ENCODE data around the gene EPO.
A peak's percentile ranks its signal among the peaks of the same experiment; 100 is the strongest.
"Not testable (repeated sequence)": the region's sequence is repeated elsewhere in the genome, so short reads cannot be mapped to it uniquely, and the experiment has no call there.

Gene EPO

DNA sequence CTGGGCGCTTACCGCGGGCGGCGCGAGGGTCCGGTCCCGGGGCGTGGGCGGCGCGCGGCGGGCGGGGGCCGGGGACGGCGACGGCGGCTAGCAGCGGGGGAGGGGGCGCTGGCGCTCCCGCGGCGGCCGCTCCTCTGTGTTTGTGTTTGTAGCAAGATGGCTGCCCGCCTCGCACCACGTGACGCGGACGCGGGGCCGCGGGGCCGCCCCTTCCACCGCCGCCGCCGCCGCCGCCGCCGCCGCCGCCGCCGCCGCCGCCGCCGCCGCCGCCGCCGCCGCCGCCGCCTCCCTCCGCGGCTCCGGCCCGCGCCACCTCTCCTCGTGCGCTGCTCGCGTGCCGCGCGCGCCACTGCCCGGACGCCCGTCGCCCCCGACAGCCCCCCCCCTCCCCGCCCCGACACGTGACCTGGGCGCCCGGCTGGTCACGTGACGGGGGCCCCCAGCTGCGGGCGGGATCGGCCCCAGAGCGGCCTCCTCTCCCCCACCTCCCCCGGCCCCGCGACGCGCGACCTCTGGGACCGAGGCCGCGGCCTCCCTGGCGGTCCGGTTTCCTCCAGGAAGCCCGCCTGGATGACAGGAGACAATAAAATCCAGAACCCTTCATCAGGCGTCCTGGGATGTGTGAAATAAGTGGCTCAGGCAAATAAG lies 26.0 kb upstream of the EPO start, which contains the start of gene GIGYF1:
Gene GIGYF1 (minus strand): TSS at position 153 of the 648 bp plus-strand sequence. CDS start 6,012 bp downstream, outside the sequence.
- in situ Hi-C loops (cut with HindIII; ENCODE audit: low pct_ligation_motif_present, low pct_unique_long_range_greater_than_20kb, low sequenced_read_pairs), result no loop called here
- DNase-seq, result peak; percentile 80

DNA sequence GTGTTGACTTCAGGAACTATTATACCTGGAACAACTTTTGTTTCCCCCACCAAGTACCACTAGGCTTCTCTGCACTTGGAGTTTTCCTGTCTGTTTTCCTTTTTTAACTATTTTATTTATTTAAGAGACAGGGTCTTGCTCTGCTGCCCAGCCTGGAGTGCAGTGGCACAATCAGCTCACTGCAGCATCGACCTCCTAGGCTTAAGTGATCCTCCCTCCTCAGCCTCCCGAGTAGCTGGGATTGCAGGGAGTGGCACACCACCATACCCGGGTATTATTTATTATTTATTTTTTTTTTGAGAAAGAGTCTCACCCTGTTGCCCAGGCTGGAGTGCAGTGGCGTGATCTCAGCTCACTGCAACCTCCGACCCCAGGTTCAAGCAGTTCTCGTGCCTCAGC lies 24.1 kb upstream of the EPO start:
- DNase-seq, result no peak
- in situ Hi-C loops (cut with HindIII; ENCODE audit: low pct_ligation_motif_present, low pct_unique_long_range_greater_than_20kb, low sequenced_read_pairs), result no loop called here

DNA sequence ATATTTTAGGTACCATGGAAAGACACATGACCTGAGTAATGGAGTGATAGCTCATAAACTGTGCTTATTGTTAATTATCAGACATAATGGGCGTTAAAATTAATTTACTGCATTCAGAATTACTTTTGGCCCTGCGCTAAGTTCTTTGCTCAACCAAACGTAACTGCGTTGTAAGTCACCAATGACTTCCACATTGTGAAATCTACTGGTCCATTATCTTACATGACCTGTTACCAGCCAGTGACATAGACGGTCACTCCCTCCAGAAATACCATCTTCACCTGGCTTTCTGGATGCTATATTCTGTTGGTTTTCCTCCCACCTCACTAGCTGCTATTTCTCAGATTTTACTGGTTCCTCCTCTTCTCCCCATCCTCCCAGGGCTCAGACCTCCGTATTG lies 21.2 kb upstream of the EPO start:
- in situ Hi-C loops (cut with HindIII; ENCODE audit: low pct_ligation_motif_present, low pct_unique_long_range_greater_than_20kb, low sequenced_read_pairs), result no loop called here
- no peak for DNase-seq

DNA sequence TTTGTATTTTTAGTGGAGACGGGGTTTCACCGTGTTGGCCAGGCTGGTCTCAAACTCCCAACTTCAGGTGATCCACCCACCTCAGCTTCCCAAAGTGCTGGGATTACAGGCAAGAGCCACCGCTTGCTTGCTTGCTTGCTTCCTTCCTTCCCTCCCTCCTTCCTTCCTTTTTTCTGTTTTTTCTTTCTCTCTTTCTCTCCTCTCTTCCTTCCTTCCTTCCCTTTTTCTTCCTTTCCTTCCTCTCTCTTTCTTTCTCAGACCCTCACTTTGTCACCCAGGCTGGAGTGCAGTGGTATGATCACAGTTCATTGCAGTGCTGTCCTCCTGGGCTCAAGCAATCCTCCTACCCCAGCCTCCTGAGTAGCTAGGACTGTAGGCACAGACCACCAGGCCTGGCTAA lies 19.2 kb upstream of the EPO start:
- not testable (repeated sequence) for DNase-seq
- in situ Hi-C loops (cut with HindIII; ENCODE audit: low pct_ligation_motif_present, low pct_unique_long_range_greater_than_20kb, low sequenced_read_pairs), result loop anchor here (25.0 kb wide), 1 partner anchor 136 kb away; the partner anchor contains the start of gene EPHB4

DNA sequence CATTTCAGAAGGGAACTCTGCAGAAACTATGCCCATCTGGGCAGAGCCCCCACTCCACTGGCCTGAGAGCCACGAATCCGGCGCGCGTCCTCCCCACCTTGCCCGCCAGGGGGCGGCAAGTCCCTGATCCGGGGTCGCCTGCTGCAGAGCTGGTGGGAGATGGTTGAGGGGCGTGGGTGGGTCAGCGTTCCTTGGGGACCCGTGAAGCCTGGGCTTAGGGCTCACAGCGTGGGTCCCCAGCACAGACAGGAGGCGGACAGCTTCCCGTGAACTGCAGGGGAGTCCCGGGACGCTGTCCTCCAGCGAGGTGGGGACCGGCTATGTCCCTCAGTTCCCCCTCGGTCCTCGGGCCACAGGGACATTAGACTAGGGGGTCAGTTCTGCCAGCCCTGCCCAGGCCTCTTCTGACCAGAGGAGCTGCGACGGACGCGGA lies 14.9 kb upstream of the EPO start:
- in situ Hi-C loops (cut with HindIII; ENCODE audit: low pct_ligation_motif_present, low pct_unique_long_range_greater_than_20kb, low sequenced_read_pairs), result loop anchor here (25.0 kb wide), 1 partner anchor 132 kb away; the partner anchor contains the start of gene EPHB4
- DNase-seq, result peak; percentile 72

DNA sequence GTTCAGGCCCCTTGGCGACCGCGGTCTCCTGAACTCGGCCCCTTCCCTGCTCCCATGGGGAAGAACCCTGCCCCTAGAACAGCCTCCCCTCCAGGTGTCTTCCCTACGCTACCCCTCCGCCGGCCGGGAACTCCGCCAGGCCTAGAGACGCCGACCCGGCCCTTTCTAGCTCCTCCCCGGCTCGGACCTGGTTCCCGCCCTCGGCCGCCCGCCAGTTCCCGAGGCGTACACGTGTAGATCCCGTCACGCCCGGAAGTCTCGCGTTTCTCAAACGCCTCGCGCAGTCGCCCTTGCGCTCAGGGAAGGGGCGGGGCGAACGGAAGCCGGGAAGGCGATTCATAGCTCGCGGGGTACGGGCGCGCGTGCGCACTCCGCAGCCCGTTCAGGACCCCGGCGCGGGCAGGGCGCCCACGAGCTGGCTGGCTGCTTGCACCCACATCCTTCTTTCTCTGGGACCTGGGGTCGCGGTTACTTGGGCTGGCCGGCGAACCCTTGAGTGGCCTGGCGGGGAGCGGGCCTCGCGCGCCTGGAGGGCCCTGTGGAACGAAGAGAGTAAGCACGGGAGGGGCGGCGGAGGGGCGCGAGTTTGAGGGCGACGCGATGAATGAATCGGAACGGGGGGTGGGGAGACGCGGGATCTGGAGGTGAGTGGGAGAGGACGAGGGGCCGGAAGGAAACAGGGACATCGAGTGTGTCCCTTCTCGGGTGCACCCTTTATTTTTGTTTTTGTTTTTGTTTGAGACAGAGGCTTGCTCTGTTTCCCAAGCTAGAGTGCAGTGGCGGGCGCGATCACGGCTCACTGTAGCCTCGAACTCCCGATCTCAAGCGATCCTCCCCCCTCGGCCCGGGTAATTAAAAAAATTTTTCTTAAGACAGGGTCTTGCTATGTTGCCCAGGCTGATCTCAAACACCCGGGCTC lies 14.3 kb upstream of the EPO start, which contains the start of gene POP7:
Gene POP7 (plus strand): TSS at position 369 of the 919 bp plus-strand sequence. CDS start 710 bp downstream, outside the sequence.
- in situ Hi-C loops (cut with HindIII; ENCODE audit: low pct_ligation_motif_present, low pct_unique_long_range_greater_than_20kb, low sequenced_read_pairs), result loop anchor here (25.0 kb wide), 1 partner anchor 131 kb away; the partner anchor contains the start of gene EPHB4
- peak; percentile 100 for DNase-seq

- in situ Hi-C loops (cut with HindIII; ENCODE audit: low pct_ligation_motif_present, low pct_unique_long_range_greater_than_20kb, low sequenced_read_pairs), result loop anchor here (25.0 kb wide), 1 partner anchor 131 kb away; the partner anchor contains the start of gene EPHB4
- no peak for DNase-seq
These were observed 13.5 kb upstream of the EPO start for GRCh38 chr7:100706672-100707311.

GRCh38 chr7:100708395-100708794 lies 11.9 kb upstream of the EPO start:
- no peak for DNase-seq
- in situ Hi-C loops (cut with HindIII; ENCODE audit: low pct_ligation_motif_present, low pct_unique_long_range_greater_than_20kb, low sequenced_read_pairs), result loop anchor here (25.0 kb wide), 1 partner anchor 129 kb away; the partner anchor contains the start of gene EPHB4

GRCh38 chr7:100710452-100710851 lies 9.8 kb upstream of the EPO start:
- in situ Hi-C loops (cut with HindIII; ENCODE audit: low pct_ligation_motif_present, low pct_unique_long_range_greater_than_20kb, low sequenced_read_pairs), result loop anchor here (25.0 kb wide), 1 partner anchor 127 kb away; the partner anchor contains the start of gene EPHB4

GRCh38 chr7:100711369-100711768 lies 8.9 kb upstream of the EPO start:
- no peak for DNase-seq
- in situ Hi-C loops (cut with HindIII; ENCODE audit: low pct_ligation_motif_present, low pct_unique_long_range_greater_than_20kb, low sequenced_read_pairs), result loop anchor here (25.0 kb wide), 1 partner anchor 126 kb away; the partner anchor contains the start of gene EPHB4

More at GRCh38 chr7:100710452-100710851, 9.8 kb upstream of the EPO start:
- DNase-seq, result no peak

DNA sequence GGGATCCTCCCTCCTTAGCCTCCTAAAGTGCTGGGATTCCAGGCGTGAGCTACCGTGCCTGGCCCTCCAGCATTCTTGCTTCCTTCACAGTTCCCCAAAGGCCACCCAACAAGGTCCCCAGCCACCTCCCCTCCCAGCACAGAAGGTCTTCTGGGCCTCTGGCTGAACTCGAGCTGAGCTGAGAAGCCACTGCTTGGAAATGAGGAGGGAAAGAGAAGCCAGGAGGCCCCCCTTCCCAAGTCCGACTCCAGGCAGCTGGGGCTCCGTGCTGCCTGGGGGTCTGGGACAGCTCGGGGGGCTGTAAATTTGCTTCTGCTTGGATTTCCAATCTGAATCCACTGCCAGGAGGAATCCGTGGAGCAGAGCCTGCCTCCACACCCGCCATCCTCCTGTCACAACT lies 5.5 kb upstream of the EPO start:
- DNase-seq, result no peak
- in situ Hi-C loops (cut with HindIII; ENCODE audit: low pct_ligation_motif_present, low pct_unique_long_range_greater_than_20kb, low sequenced_read_pairs), result loop anchor here (25.0 kb wide), 1 partner anchor 123 kb away; the partner anchor contains the start of gene EPHB4

GRCh38 chr7:100717073-100717472 lies 3.2 kb upstream of the EPO start:
- in situ Hi-C loops (cut with HindIII; ENCODE audit: low pct_ligation_motif_present, low pct_unique_long_range_greater_than_20kb, low sequenced_read_pairs), result loop anchor here (25.0 kb wide), 1 partner anchor 120 kb away; the partner anchor contains the start of gene EPHB4
- DNase-seq, result not testable (repeated sequence)

- DNase-seq, result peak; percentile 65
- in situ Hi-C loops (cut with HindIII; ENCODE audit: low pct_ligation_motif_present, low pct_unique_long_range_greater_than_20kb, low sequenced_read_pairs), result loop anchor here (25.0 kb wide), 1 partner anchor 118 kb away; the partner anchor contains the start of gene EPHB4
These were observed 567 bp upstream of the EPO start for GRCh38 chr7:100719523-100720278.

- no peak for DNase-seq
- in situ Hi-C loops (cut with HindIII; ENCODE audit: low pct_ligation_motif_present, low pct_unique_long_range_greater_than_20kb, low sequenced_read_pairs), result loop anchor here (25.0 kb wide), 1 partner anchor 116 kb away; the partner anchor contains the start of gene EPHB4
These were observed 620 bp downstream of the EPO start for GRCh38 chr7:100720671-100721504.

GRCh38 chr7:100721505-100721812 lies 1.2 kb downstream of the EPO start:
- no peak for DNase-seq
- in situ Hi-C loops (cut with HindIII; ENCODE audit: low pct_ligation_motif_present, low pct_unique_long_range_greater_than_20kb, low sequenced_read_pairs), result loop anchor here (25.0 kb wide), 1 partner anchor 116 kb away; the partner anchor contains the start of gene EPHB4

GRCh38 chr7:100722480-100723212 lies 2.4 kb downstream of the EPO start:
- in situ Hi-C loops (cut with HindIII; ENCODE audit: low pct_ligation_motif_present, low pct_unique_long_range_greater_than_20kb, low sequenced_read_pairs), result loop anchor here (25.0 kb wide), 1 partner anchor 115 kb away; the partner anchor contains the start of gene EPHB4
- no peak for DNase-seq

All from ACHN (cell line).